Inferior parietal cortex (tissue), 1 donor: Measurements from ENCODE around the gene SLC44A2.
A peak's percentile ranks its signal among the peaks of the same experiment; 100 is the strongest.

Experiments
- DNase-seq: peaks from one replicate; pipeline ENCODE4 v3.0.0-alpha.2; 2016; ENCODE audit errors: extremely low spot score

SLC44A2 gene

GRCh38 chr19:10615429-10616023 is 9.8 kb upstream of the SLC44A2 start:
- no peak for DNase-seq

GRCh38 chr19:10617409-10618121 is 7.8 kb upstream of the SLC44A2 start:
- no peak for DNase-seq

DNA sequence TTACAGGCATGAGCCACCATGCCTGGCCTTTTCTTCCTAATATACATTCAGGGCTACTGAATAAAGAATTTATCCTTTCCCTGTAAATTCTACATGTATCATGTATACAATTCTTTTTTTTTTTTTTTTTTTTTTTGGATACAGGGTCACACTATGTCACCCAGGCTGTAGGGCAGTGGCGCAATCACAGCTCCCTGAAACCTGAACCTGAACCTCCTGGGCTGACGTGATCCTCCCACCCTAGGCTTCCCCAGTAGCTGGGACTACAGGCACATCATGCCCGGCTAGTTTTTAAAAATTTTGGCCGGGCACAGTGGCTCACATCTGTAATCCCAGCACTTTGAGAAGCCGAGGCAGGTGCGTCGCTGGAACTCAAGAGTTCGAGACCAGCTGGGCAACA is 6.5 kb upstream of the SLC44A2 start:
- DNase-seq: no peak

GRCh38 chr19:10620786-10621185 is 4.6 kb upstream of the SLC44A2 start:
- no peak for DNase-seq

- DNase-seq: no peak
Measured at GRCh38 chr19:10621966-10622365, 3.4 kb upstream of the SLC44A2 start.

DNA sequence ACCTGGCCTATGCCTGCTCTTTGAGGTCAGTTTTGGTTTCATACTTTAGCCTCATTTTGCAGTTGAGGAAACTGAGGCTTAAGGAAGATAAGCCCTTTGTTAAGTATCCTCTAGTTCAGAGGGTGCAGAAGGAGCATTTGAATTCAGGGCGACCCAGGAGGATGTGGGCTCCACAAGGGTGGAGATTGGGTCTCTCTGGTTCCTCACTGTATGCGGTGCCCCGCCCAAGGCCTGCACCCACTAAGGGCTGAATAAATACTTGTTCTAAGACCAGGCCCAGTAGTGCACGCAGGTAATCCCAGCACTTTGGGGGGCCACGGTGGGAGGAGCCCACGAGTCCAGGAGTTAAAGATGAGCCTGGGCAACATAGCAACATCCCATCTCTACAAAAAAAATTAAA is 768 bp upstream of the SLC44A2 start:
- DNase-seq: no peak

DNA sequence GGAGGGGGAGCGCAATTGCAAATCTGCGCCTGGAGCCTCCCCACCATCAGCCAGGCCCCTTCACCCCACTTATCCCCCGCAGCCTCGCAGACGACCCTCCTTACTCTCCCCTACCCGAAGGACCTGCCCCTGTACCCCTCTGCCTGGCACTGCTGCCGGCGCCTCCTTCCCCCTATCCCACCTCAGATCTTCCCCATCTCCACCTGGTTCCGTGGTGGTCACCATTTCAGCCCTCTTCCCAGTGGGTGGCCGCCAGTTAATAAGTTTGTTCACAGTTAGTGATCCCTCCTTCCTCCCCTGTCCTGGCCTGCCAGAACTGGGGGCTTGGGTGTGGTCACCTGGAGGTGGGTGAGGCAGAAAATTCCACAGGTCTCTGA is 397 bp downstream of the SLC44A2 start:
- no peak for DNase-seq

GRCh38 chr19:10631874-10632273 is 6.5 kb downstream of the SLC44A2 start:
- DNase-seq: no peak

GRCh38 chr19:10634430-10634829 is 9.1 kb downstream of the SLC44A2 start:
- no peak for DNase-seq

GRCh38 chr19:10634963-10635362 is 9.6 kb downstream of the SLC44A2 start:
- DNase-seq: no peak

DNA sequence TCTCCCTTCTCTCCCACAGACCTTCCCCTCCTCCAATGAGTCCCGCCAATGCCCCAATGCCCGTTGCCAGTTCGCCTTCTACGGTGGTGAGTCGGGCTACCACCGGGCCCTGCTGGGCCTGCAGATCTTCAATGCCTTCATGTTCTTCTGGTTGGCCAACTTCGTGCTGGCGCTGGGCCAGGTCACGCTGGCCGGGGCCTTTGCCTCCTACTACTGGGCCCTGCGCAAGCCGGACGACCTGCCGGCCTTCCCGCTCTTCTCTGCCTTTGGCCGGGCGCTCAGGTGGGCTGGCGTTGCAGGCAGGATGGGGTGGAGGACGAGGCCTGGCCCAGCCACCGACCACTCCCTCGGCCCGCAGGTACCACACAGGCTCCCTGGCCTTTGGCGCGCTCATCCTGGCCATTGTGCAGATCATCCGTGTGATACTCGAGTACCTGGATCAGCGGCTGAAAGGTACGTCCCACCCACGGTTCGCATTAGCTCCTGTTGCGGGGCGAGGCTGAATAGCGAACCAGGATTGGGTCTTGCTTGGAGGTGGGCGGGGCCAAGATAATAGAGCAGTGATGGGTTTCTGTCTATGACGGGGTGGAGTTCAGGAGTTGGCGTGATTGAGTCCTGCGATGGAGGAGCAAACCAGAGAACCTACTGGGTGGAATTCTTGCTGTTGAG is 11.1 kb downstream of the SLC44A2 start:
- no peak for DNase-seq

GRCh38 chr19:10637894-10638293 is 12.5 kb downstream of the SLC44A2 start:
- no peak for DNase-seq

GRCh38 chr19:10639836-10640235 is 14.5 kb downstream of the SLC44A2 start:
- no peak for DNase-seq

GRCh38 chr19:10640361-10640760 is 15.0 kb downstream of the SLC44A2 start:
- no peak for DNase-seq

GRCh38 chr19:10641248-10641647 is 15.9 kb downstream of the SLC44A2 start:
- no peak for DNase-seq

GRCh38 chr19:10642473-10643171 is 17.3 kb downstream of the SLC44A2 start:
- no peak for DNase-seq

DNA sequence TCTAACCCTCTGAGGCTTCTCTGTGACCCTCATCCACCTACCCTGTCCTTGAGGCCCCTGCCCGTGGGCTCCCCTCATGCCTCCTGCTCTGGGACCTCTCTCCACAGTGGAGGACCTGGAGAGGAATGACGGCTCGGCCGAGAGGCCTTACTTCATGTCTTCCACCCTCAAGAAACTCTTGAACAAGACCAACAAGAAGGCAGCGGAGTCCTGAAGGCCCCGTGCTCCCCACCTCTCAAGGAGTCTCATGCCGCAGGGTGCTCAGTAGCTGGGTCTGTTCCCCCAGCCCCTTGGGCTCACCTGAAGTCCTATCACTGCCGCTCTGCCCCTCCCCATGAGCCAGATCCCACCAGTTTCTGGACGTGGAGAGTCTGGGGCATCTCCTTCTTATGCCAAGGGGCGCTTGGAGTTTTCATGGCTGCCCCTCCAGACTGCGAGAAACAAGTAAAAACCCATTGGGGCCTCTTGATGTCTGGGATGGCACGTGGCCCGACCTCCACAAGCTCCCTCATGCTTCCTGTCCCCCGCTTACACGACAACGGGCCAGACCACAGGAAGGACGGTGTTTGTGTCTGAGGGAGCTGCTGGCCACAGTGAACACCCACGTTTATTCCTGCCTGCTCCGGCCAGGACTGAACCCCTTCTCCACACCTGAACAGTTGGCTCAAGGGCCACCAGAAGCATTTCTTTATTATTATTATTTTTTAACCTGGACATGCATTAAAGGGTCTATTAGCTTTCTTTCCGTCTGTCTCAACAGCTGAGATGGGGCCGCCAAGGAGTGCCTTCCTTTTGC is 18.0 kb downstream of the SLC44A2 start:
- no peak for DNase-seq

DNA sequence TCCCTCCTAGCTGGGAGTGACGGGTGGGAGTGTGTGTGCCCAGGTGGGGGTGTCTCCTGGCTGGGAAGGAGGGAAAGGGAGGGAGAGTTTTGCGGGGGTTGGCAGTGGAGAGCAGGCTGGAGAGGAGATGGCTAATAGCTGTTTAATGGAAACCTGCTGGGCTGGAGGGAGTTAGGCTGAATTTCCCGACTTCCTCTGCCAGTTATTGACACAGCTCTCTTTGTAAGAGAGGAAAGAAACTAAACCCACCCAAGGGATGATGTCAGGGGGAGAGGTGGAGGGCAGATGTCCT is 18.6 kb downstream of the SLC44A2 start:
- no peak for DNase-seq

- peak; percentile 81 for DNase-seq
Measured at GRCh38 chr19:10644260-10645007, 19.1 kb downstream of the SLC44A2 start.

DNA sequence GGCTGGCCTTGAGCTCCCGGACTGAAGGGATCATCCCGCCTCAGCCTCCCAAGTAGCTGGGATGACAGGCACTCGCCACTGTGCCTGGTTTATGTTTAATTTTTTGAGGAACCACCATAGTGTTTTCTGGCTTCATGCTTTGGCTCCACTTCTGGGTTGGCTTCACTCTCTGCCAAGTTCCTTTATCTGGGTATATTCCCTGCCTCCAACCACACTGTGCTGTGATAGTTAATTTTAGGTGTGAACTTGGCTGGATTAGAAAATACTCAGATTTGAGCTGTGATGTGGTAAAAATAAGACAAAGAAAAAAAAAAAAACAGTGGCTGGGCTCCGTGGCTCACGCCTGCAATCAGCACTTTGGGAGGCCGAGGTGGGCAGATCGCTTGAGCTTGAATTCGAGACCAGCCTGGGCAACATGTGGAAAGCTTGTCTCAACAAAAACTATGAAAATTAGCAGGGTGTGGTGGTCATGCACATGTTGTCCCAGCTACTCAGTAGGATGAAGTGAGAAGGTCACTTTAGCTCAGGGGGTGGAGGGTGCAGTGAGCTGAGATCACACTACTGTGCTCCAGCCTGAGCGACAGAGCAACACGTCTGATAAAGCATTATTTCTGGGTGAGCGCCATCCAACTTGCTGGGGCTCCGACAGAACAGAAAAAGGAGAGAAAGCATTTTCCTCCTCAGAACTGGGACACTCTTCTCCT is 21.3 kb downstream of the SLC44A2 start:
- DNase-seq: peak; percentile 45

DNA sequence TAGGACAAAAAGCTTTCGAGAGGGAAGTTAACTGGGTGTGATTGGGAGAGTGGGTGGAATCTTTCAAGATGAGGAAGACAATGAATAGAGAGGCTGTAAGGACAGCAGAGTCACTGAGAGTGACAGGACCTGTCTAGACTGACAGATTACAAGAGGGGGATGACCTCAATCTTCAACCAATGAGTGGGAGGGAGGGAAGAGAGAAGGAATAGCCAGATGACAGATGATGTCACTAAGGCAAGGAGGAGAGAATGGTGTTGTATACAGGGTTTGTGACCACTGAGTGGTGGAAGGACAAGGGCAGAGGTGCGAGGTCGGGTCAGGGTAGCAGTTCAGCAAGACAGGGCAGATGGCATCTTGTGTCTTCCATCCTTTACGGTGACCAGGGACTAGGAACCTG is 23.0 kb downstream of the SLC44A2 start:
- DNase-seq: no peak
